ENCODE data around the gene SLC39A13.
A peak's percentile ranks its signal among the peaks of the same experiment; 100 is the strongest.

SLC39A13 gene

GRCh38 chr11:47407746-47408590, at the start of gene SLC39A13:
Gene SLC39A13, plus strand, starts transcription at chr11:47408590. Its CDS starts 1,505 bp downstream, at chr11:47410095.
- peak; percentile 92 for DNase-seq (ENCODE audit: low spot score)

GRCh38 chr11:47358731-47359051, 49.7 kb upstream of the SLC39A13 start:
- DNase-seq (ENCODE audit: low spot score), result no peak

GRCh38 chr11:47359162-47359561, 49.2 kb upstream of the SLC39A13 start:
- DNase-seq (ENCODE audit: low spot score), result no peak

GRCh38 chr11:47359586-47359985, 48.8 kb upstream of the SLC39A13 start:
- no peak for DNase-seq (ENCODE audit: low spot score)

GRCh38 chr11:47360341-47360740, 48.0 kb upstream of the SLC39A13 start:
- no peak for DNase-seq (ENCODE audit: low spot score)

GRCh38 chr11:47361419-47361818, 47.0 kb upstream of the SLC39A13 start:
- DNase-seq (ENCODE audit: low spot score), result no peak

GRCh38 chr11:47366020-47366490, 42.3 kb upstream of the SLC39A13 start:
- DNase-seq (ENCODE audit: low spot score), result no peak

GRCh38 chr11:47369676-47370075, 38.7 kb upstream of the SLC39A13 start:
- DNase-seq (ENCODE audit: low spot score), result no peak

- DNase-seq (ENCODE audit: low spot score), result no peak
Measured at GRCh38 chr11:47372422-47372821, 36.0 kb upstream of the SLC39A13 start.

- DNase-seq (ENCODE audit: low spot score), result peak; percentile 84
Measured at GRCh38 chr11:47373876-47374719, 34.3 kb upstream of the SLC39A13 start.

- DNase-seq (ENCODE audit: low spot score), result no peak
Measured at GRCh38 chr11:47374720-47375019, 33.7 kb upstream of the SLC39A13 start.

GRCh38 chr11:47375020-47375419, 33.4 kb upstream of the SLC39A13 start:
- DNase-seq (ENCODE audit: low spot score), result no peak

GRCh38 chr11:47375546-47376085, 32.8 kb upstream of the SLC39A13 start:
- DNase-seq (ENCODE audit: low spot score), result no peak

- no peak for DNase-seq (ENCODE audit: low spot score)
Measured at GRCh38 chr11:47376107-47376524, 32.3 kb upstream of the SLC39A13 start.

GRCh38 chr11:47376525-47377371, 31.6 kb upstream of the SLC39A13 start:
- no peak for DNase-seq (ENCODE audit: low spot score)

GRCh38 chr11:47377571-47378009, 30.8 kb upstream of the SLC39A13 start:
- DNase-seq (ENCODE audit: low spot score), result no peak

- peak; percentile 10 for DNase-seq (ENCODE audit: low spot score)
Measured at GRCh38 chr11:47378010-47378835, 30.2 kb upstream of the SLC39A13 start, which contains the start of gene SPI1. Gene SPI1, minus strand, starts transcription at chr11:47378547. Its CDS starts 194 bp downstream, at chr11:47378353.

GRCh38 chr11:47378836-47379170, 29.6 kb upstream of the SLC39A13 start:
- DNase-seq (ENCODE audit: low spot score), result no peak

- DNase-seq (ENCODE audit: low spot score), result no peak
Measured at GRCh38 chr11:47379317-47379716, 29.1 kb upstream of the SLC39A13 start.

GRCh38 chr11:47380078-47380477, 28.3 kb upstream of the SLC39A13 start:
- DNase-seq (ENCODE audit: low spot score), result no peak

- DNase-seq (ENCODE audit: low spot score), result no peak
Measured at GRCh38 chr11:47383071-47383470, 25.3 kb upstream of the SLC39A13 start.
